ENCODE results near the gene ARHGAP26.

The ARHGAP26 gene

GRCh38 chr5:142878111-142878510 is 107.9 kb downstream of the ARHGAP26 start:
- no peak for DNase-seq

GRCh38 chr5:142878638-142879037 is 108.5 kb downstream of the ARHGAP26 start:
- DNase-seq: no peak

- DNase-seq: peak; percentile 75
Observed at GRCh38 chr5:142881076-142881783, 111.1 kb downstream of the ARHGAP26 start.

- DNase-seq: no peak
Observed at GRCh38 chr5:142881784-142882126, 111.6 kb downstream of the ARHGAP26 start.

GRCh38 chr5:142883025-142883424 is 112.8 kb downstream of the ARHGAP26 start:
- DNase-seq: no peak

- DNase-seq: no peak
Observed at GRCh38 chr5:142883438-142883837, 113.3 kb downstream of the ARHGAP26 start.

GRCh38 chr5:142884029-142884428 is 113.9 kb downstream of the ARHGAP26 start:
- DNase-seq: no peak

GRCh38 chr5:142886211-142886610 is 116.0 kb downstream of the ARHGAP26 start:
- no peak for DNase-seq

GRCh38 chr5:142886956-142887355 is 116.8 kb downstream of the ARHGAP26 start:
- DNase-seq: no peak

- DNase-seq: peak; percentile 65
Observed at GRCh38 chr5:142888469-142889085, 118.4 kb downstream of the ARHGAP26 start.

- no peak for DNase-seq
Observed at GRCh38 chr5:142892021-142892420, 121.8 kb downstream of the ARHGAP26 start.

GRCh38 chr5:142894315-142894714 is 124.1 kb downstream of the ARHGAP26 start:
- no peak for DNase-seq

- peak; percentile 73 for DNase-seq
Observed at GRCh38 chr5:142894749-142895148, 124.6 kb downstream of the ARHGAP26 start.

- no peak for DNase-seq
Observed at GRCh38 chr5:142896325-142897007, 126.3 kb downstream of the ARHGAP26 start.

- DNase-seq: no peak
Observed at GRCh38 chr5:142897328-142897727, 127.2 kb downstream of the ARHGAP26 start.

GRCh38 chr5:142900927-142901326 is 130.8 kb downstream of the ARHGAP26 start:
- DNase-seq: peak; percentile 86

GRCh38 chr5:142901476-142902185 is 131.5 kb downstream of the ARHGAP26 start:
- DNase-seq: no peak

GRCh38 chr5:142902186-142902965 is 132.2 kb downstream of the ARHGAP26 start:
- DNase-seq: no peak

- DNase-seq: peak; percentile 28
Observed at GRCh38 chr5:142904416-142904815, 134.2 kb downstream of the ARHGAP26 start.

GRCh38 chr5:142905348-142905747 is 135.2 kb downstream of the ARHGAP26 start:
- no peak for DNase-seq

- peak; percentile 80 for DNase-seq
Observed at GRCh38 chr5:142906863-142907671, 136.9 kb downstream of the ARHGAP26 start.

- DNase-seq: no peak
Observed at GRCh38 chr5:142908659-142909058, 138.5 kb downstream of the ARHGAP26 start.

Data from fibroblast of skin of right quadriceps (primary cell).